Cerebellar nuclear complex (tissue), 1 donor: Measurements from ENCODE around the gene DUSP5.

Experiments used
- DNase-seq, 2 experiments: peaks; one replicate each; lab custom pipeline; 2025; lab: John Stamatoyannopoulos, UW

Gene DUSP5

DNA sequence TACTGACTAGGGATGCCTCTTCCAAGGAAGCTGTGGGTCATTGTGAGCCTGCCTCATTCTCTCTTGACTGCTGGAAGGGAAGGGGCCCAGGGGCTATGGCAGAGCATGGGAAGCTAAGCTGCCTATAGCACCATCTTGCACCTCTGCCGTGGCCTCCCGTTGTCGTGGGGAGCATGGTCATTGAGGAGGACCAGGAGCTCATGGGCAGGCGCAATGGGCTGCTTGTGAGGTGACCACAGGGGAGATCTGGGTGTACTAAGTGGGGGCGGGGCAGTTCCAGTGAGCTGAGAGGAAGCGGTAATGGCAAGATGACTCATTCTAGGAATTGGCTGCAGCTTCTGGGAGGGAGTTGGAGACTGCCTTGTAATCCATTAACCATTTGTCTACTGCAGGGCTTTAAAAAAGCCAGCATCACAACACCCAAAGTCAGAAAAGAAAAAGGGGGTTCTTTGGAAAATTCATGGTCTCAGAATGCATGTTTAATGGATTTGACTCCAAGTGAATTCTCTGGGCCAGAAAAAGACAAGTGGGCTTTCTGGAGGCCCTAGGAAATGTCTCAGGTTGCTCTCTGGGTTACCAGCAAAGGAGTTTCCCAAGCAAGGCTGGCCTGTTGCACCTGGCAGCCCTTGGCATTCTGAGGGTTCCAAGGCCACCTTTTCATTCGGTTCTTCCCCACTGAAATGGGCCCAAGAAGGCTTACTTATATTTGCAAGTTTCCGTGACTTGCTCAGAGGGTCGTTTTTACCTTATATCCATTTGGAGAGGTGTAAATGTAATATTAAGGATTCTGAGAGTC, 3.6 kb downstream of the DUSP5 start:
- DNase-seq: peak in 1 of 2 experiments; percentile 40

DNA sequence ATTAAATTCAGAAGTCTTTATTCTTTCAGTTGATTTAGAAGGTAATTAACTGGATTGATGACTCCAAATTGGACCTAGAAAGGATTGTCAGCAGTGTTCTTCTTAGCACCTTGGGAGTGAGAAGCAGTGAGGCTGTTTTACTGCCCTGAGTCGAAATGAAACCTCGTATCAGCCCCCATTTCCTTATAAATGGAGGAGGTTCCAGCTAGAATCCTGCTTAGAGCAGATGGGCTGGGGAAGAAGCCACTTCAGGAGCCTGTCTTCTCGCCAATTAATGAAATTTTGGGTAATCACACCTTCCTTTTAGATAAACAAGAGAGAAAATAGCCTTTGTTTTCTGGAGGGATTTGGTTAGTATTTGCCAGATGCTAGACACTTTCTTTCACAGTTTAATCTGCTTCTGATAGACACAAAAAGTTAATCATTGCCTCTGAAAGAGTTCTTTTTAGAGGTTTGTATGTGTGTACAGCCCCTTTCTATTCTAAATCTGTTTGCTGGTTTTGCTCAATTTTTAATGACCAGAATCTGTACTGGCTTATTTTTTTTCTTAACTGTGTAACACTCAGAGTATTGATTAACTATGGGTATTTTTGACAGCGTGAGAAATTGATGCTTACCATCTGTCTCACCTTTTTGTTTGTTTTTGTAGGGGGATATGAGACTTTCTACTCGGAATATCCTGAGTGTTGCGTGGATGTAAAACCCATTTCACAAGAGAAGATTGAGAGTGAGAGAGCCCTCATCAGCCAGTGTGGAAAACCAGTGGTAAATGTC, 4.6 kb downstream of the DUSP5 start:
- DNase-seq: peak in 1 of 2 experiments; percentile 18

DNA sequence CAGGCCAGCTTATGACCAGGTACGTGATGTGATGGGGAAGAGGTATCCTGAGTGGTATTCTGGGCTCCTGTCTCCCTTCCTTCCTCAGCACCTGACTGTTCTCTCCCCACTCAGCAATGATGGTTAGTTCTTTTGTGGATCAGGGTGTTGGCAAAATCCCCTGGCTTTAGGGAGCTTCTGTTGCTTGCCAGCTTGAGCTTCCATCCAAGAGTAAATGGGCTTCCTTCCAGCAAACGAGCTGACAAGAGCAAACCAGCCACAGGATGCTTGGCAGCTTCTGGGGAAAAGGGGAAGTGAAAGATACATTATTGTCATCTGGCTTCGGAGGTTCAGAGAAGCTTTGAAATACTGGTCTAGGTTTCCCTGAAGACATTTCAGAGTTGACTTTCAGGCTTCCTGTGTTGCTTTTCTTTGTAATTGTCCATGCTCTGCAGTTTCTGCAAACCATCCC, 5.2 kb downstream of the DUSP5 start:
- peak; percentile 95 to 99 for DNase-seq

DNA sequence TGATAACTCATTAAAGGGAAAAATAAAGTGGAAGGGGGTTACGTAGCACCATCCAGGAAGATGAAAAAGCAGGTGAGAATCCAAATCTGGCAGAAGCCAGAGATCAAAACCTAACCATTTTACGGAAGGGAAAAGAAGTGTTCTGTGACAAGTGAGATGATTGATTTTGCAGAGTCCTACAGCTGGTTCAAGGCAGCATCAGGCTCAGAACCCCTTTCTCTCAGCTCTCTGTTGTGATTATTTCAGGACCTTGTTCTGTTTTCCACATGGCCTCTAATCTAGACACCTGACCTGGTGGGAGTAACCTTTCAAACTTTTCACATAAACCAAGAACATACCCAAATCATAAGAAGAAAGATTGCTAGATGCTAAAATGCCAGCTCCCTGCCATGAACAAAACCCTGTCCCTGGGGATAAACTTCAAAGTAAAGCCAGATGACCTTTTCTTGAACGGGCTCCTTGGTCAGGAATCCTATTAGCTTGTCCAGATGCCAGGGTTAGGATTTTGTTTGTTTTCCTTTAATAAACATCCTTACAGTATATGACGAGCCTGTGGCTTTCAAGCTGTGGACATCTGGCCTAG, 5.9 kb downstream of the DUSP5 start:
- DNase-seq: no peak

DNA sequence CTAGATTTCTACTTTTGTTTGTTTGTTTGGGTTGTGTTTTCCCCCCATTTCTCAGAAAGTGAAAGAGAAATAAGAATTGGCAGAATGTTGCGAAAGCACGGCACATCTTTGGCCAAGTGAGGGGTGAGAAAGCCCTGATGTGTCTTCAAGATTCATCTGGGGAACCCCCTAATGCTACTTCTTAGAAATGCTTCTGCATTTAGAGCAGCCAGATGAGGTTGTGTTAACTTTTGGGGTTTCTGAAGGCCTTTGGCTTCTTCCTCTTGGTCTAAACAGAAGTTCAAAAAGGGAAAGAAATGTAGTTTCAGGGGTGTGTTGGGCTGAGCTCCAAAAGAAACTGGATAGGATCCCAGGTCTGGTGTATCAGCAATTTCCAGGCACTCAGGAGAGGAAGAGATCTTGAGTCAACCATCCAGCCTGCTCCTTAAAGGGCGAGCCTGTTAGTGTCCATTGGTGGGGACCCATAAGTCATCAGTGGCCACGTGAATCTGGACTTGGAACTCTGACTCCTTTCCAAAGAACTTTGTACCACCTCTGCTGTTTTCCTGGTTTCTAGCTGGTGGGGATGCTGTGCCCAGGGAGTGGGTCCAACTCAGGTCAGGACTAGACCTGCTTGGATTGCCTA, 6.5 kb downstream of the DUSP5 start:
- no peak for DNase-seq

DNA sequence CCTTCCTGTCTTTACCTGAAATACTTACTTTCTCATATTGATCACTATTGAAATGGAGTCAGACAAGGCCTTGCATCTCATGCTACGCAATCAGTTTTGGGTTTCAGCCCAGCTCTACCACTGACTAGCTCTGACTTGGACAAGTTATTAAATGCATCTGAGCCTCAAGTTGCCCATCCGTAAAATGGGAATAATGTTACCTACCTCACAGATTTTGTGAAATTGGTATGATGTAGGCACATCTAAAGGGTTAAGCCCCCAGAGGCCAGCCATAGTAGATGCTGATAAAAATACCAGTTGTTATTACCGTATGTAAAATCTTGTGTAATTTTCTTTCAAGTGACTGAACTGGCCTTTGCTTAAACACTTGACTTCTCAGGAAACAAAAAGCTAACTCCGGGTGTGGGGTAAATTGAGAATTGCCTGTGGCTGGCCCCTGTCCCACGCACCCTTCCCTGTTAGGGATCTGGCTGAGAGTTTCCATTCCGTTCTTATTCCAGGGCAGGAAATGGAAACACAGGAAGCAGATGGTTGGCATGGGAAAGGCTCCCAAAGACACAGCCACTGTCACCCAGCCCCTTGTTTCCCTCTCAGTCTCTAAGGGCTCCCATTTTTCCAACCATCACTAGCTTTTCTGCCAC, 7.5 kb downstream of the DUSP5 start:
- peak in 1 of 2 experiments; percentile 63 for DNase-seq

DNA sequence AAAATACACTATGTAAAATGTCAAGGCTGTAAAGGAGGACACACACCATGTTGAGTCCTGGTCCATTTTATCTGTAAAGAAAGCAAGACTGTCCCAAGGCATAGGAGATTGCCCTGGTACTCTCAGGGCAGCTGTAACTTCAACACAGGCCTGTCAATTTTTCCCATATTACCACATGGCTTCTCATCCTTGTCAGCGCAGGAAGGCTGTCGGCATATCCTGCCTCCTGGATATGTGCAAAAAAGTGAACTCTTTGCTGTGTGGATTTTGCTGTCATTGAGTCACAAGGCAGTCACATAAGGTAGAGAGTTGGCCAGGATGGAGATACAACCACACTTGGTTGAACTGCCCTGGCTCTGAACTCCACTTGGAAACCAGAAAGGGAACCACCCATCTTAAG, 8.7 kb downstream of the DUSP5 start:
- DNase-seq: no peak

DNA sequence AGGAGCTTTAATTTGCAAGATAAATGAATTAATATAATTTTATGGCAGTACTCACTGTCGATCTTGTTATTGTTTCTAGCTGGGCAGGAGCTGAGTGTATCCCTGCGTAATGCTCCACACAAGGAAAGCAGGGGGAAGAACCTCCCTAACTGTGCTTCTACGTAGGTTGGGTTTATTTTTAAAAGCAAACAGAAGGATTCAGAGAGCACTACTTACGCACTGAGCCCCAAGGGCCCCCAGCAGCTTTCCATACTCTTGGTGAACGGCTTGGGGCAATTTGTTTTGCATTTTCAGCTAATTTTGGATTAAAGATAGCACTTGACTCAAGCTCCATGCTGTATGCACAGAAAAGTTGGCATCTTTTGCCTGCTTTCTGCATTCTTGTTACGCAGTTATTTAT, 9.6 kb downstream of the DUSP5 start:
- no peak for DNase-seq

DNA sequence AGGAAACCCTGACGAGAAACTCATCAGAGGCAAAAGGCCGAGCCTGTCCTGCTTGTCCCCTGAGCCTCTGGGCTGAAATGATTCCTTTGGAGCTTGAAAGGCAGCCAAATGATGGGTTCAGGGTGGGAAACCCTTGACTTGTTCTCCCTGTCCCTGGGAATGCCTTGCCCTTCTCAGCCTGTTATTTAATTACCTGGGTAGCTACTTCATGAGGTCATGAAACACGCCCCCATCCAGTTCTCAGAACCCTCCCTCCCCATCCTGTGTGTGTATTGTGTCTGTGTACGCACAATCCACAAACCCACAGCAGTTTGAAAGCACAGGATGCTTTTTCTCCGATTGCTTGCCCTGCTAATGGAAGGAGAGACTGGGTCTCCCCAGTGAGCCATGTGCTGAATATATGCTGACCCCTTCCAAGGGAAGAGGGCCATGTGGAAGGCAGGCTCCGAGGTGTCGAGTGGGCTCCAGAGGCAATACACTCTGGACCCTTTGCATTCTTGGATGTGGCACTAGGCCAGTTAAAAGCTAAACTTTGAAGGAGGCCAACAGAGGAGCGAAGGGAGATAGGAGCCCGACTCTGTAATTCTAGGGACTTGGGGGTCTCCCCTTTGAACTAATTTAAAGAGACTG, 10.6 kb downstream of the DUSP5 start:
- no peak for DNase-seq

DNA sequence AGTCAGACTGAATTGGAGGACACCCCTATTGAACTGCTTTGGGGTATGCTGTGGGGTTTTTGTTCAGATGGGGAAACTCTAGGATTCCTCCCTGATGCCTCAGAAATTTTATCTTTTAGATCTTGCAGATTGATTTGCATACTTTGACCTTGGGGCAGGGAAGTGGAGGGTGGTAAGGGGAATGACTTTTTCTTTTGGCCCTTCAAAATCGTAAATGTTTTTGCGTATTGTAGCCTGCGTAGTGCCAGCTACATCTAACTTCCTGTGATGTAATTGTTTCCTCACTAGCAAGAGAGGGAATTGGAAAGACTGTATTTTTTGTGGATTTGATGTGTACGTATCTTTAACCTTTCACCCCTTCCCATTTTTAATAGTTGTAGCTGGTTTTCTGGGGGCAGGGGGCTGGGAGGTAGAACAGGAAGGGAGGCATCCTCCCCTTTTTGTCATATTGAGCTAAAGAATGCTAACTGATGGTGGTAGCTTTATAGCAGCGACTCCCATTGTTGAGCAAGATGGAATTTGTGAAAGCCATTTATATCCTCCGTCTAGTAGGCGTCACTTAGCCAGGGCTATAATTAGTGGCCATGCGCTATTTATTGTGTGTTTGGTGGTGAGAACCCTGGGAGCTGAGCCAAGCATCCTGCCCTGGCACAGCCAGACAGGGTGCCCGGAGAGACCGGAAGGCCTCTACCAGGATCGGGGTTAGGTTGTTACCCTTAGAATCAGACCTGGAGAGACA, 11.3 kb downstream of the DUSP5 start:
- no peak for DNase-seq

DNA sequence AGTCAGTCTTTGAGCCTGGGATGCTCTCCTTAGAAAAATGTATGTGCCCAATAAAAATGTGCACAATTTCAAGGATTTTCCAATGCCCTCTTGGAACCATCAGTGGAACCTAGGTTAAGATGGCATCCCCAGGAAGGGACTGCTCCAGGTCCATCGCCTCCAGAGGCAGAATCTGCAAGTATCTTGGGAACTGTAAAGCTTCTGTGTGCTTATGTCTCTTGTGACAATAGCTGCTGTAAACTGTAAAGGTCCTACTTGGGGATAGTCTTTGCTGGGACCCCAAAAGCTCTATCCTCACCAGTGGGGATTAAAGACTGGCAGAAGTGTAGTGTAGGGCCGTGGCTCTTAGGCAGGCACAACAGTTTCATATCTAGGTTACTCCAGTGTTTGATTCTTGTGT, 11.9 kb downstream of the DUSP5 start:
- DNase-seq: no peak

DNA sequence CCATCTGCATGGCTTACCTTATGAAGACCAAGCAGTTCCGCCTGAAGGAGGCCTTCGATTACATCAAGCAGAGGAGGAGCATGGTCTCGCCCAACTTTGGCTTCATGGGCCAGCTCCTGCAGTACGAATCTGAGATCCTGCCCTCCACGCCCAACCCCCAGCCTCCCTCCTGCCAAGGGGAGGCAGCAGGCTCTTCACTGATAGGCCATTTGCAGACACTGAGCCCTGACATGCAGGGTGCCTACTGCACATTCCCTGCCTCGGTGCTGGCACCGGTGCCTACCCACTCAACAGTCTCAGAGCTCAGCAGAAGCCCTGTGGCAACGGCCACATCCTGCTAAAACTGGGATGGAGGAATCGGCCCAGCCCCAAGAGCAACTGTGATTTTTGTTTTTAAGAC, 12.4 kb downstream of the DUSP5 start:
- DNase-seq: no peak

DNA sequence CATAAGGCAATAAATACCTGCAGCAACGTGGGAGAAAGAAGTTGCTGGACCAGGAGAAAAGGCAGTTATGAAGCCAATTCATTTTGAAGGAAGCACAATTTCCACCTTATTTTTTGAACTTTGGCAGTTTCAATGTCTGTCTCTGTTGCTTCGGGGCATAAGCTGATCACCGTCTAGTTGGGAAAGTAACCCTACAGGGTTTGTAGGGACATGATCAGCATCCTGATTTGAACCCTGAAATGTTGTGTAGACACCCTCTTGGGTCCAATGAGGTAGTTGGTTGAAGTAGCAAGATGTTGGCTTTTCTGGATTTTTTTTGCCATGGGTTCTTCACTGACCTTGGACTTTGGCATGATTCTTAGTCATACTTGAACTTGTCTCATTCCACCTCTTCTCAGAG, 13.0 kb downstream of the DUSP5 start:
- DNase-seq: no peak

DNA sequence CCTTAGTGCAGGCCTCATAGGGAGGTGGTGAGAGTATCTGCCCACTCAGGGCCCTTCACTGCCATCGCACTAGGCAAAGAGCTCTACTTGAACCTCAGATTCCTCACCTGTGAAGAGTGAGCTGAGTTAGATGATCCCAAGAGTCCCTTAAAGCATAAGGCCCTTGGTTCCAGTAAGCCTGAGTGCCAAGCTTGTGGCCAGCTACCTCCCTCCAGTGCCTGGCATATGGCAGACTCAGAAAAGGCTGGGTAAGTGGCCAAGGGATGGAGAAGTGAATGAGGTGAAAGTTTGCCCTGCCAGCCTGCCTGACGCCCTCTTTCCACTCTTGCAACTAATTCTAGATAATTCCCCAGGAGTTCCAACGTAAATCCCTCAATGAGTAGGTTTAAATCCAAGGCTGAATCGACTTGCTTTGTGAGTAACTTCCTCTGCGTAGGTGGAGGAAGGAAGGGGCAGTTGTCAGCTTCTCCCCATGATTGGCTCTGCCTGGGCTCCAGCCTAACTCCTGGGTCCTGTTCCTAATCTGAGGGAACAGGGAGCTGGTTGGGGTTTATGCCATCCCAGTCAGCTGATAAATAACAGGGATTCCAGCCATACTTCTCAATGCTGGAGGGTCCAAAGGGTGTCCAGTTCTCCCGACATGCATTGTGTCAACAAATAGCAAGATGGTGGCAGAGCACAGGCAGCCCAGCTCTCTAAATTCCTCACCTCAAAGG, 14.2 kb downstream of the DUSP5 start:
- DNase-seq: peak in 1 of 2 experiments; percentile 55

DNA sequence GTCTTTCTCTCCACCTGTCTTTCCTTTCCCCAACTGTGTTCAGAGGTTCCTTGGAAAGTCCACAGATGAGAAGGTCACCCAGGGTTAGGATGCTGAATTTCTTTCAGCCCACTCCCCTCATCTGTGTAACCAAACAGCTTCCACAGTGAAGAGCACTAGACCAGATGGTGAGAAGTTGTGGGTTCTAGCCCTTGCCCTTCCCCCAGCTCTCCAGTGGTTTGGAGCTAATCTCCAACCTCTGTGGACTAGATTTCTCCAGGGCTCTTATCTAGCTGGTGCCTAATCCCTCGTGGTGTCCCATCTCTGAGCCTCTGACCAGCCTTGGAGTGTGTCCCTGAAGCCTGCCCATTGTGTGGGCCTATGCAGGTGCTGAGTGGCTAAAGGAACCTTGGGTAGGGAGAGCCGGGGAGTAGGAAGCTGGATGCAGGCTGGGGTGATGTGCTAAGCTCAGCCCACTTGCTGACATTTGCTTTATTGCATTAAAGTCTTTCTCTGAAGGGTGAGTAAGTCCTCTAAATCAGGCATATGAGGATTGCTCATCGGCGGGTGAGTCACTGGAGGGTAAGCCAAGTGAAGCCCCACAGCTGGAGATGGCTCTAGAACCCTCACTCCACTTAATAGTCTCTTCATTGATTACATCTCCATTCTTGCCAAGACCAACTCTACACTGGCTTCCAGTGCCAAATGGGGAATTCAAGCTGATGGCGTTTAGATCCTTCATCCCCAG, 14.9 kb downstream of the DUSP5 start:
- DNase-seq: no peak

DNA sequence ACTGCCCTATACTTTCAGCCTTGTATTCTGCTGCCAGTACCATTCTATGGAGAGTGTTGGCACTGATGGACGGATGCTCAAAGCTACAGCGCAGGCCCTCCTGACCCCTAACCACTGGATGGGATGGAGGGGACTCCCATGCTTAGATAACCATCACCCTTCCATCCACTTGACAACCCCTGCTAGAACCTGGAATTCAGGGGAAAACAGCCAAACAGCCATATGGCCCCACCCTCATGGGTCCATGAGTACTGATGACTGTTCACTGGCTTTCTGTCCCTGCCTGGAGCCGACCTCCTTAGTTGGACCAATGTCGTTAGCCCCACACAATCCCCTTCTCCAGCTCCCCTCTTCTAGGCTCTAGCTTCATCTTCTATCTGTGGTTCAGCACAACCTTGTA, 16.2 kb downstream of the DUSP5 start:
- DNase-seq: no peak

DNA sequence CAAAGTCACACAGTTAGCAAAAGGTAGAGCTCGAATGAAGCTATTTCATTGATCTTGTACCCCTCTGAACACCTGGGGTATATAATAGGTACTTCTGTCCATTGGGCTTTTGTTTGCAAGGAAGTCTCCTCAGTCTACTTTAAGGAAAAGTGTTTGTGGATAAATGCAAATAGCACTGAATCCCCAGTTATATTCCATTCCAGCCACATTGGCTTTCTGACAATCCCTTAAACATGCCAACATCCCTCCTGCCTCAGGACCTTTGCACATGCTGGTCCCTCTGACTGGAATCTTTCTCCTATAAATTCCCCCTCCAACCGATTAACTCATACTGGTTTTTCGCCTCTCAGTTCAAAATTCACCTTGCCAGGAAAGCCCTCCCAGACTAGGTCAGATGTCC, 17.1 kb downstream of the DUSP5 start:
- DNase-seq: no peak

DNA sequence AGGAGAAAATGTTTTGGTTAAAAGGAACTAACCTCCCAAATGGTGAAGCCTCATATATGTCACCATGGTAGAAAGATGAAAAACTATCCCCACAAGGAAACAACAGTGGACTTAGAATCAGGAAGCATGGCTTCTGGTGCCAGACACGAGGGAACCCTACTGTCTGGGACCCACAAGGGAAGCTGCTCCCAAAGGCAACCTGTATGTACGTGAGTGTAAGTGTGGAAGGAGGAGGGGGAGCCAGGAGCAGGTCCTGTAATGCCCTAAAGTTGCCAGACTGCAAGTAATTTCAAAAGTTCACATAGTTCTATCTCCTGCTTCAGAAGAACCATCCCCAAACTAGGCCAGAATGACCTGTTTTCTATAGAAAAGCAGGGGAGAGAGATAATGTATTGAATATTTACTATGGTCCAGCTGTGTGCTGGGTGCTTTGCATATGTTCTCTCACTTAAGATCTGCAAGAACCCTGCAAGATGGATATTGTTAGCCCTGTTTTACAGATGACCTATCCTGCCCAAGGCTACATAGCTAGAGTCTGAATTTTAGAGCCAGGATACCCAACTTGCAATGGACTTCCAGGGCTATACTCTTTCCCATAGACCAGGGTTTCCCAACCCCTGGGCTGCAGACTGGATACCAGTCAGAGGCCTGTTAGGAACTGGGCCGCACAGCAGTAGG, 19.2 kb downstream of the DUSP5 start:
- DNase-seq: no peak
